NCI-H2227 (cell line): ENCODE results near the gene FOXP1.

Experiments
- DNase-seq: peaks from one replicate; lab custom pipeline; 2025; ENCODE audit not compliant: unreplicated experiment; lab: John Stamatoyannopoulos, UW

Gene FOXP1

DNA sequence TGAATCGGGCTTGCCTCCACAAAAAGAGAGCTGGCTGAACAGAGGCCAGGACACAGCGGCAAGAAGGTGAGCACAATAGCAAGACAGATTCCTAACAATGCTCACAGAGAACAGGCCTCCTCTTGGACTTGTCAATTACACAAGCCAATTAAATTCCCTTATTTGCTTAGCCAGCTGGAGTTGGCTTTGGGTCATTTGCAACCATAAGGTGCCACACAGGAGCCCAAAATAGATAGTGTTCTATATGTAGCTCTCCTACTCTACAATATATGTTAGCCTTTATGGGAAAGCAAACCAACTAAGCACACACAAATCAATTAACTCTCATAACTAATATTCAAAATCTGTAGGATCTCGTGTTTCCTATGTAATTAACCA lies 335.6 kb downstream of the FOXP1 start:
- DNase-seq, result no peak

DNA sequence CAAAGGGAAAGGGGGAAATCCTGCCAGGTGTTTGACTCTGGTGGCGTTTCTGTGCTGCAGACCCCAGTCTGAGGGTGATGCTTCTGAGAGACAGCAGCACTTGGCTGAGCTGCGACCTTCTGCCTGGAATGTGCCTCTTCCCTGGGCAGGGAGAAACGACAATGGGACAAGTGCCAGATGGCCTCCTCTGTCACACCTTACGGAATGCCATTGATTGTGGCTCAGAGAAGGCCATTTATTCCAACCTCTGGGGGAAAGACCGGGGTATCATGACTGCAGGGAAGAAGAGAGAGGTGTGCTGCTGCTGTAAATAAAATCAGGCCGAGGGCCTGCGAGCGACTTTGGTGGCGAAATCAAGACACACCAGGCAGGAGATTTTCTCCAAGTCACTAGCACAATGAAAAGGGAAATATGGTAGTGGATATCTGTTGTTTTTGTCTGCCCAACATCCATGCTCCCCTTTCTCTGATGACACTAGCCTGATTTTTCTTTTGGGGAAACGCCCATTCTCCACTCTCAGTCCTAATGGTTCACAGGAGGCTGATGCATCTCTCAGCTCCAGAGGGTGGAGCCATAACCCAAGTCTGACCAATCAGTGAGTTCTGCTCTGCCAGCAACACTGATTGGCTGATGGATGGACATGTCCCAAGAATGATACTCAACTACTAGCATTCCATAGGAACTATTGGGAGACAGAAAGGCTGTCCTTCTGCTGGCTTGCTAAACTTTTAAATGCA lies 336.1 kb downstream of the FOXP1 start:
- DNase-seq, result no peak

GRCh38 chr3:71245971-71246880 lies 337.3 kb downstream of the FOXP1 start:
- DNase-seq, result no peak

DNA sequence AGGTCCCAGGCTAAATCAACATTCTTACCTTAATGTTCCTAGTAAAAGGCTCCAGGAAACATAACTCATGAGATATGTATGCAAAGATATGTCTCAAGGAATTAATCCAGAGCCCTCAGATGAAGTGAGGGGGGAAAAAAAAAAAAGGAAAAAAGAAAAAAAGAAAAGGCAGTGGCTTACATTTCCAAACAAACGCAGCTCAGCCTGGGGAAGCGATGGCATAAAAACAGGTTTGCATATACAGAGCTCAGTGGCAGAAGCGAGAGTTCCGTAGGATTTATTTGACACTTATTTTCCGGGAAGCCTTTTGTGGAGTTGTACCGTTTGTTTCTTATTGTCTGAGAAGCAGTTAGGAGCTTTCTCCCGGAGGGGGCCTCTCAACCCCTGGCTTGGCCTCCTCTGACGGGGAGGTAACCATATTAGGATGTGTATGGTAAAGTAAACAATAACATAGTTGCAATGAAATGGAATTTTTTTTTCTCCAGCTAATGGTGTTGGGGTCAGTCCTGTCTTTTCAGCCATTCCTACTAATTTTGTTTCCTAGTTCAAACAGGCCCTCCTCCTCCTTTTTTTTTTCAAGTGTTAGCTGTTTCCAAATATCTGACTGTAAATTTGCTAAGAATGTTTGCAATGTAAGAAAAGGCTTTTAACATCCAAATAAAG lies 338.6 kb downstream of the FOXP1 start:
- DNase-seq, result no peak

GRCh38 chr3:71244153-71244825 lies 339.2 kb downstream of the FOXP1 start:
- DNase-seq, result no peak

GRCh38 chr3:71243229-71243628 lies 340.3 kb downstream of the FOXP1 start:
- no peak for DNase-seq

- no peak for DNase-seq
These were observed 341.5 kb downstream of the FOXP1 start for GRCh38 chr3:71241981-71242560.

GRCh38 chr3:71241246-71241901 lies 342.2 kb downstream of the FOXP1 start:
- DNase-seq, result no peak

GRCh38 chr3:71240034-71240433 lies 343.5 kb downstream of the FOXP1 start:
- DNase-seq, result no peak

DNA sequence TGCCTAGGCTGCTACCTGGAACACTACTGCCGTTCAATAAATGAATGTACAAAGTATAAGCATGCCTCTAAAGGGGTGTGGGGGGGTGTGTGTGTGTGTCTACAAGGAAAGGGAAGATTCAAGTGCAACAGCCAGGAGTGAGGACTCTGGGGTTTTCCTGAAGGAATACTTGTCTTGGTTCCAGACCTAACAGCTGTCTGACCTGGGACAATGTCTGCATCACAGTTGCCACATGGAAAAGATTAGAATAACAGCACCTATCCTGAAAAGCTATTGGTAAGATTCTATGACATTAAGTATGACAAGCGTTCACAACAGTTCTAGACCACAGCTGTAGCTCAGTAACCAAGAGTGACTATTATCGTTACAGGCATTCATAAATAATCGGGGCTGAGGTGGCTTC lies 345.2 kb downstream of the FOXP1 start:
- DNase-seq, result no peak

DNA sequence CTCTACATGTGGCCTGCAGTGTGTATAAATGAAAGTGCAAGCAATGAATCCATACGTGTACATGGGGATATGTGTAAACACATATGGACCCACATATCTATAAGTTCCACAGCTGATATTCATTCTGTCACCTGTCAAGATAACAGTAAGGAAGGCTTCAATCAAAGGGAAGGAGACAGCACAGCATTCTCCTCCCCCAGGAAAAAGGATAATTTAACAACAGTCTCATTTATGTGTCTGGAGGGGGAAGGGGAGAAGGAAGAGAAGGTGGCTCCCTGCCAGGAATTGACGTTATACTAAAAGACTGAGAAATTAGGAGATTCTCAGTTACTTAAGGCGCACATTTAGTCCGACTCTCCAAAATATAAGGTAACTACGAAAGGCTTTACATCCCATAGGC lies 345.9 kb downstream of the FOXP1 start:
- DNase-seq, result no peak

DNA sequence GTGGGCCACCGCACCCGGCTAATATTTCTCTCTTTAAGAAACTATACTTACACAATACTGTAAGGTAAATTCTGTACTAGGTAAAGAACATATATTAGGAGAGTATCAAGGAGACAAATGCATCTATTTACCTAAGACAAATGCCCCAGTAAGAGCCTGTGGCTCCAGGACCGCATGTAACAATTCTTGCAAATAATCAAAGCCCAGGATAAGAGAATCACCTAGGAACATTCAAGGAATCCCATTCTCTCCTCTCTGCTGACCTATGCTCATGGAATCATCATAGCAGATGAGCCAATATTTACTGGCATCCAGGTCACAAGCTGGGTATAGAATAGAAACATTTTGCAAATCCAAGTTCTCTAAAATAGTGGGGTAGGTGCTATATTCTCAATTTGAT lies 347.7 kb downstream of the FOXP1 start:
- no peak for DNase-seq

DNA sequence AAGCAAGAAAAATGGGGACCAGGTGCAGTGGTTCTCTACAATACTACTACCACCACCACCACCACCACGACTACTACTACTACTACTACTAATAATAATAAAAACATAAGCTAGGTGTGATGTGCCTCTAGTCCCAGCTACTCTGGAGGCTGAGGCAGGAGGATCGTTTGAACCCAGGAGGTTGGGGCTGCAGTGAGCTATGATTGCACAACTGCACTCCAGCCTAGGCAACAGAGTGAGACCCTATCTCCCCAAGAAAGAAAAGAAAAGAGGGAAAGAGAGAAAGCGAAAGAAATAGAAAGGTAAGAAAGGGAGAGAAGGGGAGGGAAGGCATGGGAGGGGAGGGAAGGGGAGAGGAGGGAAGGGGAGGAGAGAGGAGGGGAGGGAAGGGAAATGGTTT lies 350.6 kb downstream of the FOXP1 start:
- no peak for DNase-seq

DNA sequence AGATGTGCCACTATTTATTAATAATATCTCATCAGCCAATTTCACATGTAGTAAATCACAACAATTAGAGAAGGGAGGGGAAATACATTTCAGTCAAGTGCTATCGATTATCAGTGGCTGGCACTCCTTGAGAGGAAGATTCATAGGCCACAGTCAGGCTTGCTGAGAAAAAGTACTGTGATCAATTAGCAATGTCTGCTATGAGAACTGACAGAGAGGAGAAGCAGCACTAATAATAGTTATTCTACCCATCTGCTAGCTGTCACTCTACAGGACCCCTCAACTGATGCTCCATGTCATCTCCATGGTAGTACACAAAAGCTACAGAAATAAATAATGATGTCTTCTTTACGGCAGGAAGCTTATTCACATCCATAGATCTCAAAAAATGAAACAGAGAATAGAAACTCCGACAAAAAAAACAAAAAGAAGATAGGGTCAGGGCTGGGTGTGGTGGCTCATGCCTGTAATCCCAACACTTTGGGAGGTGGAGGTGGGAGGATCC lies 351.3 kb downstream of the FOXP1 start:
- no peak for DNase-seq

- DNase-seq, result no peak
These were observed 351.8 kb downstream of the FOXP1 start for GRCh38 chr3:71231680-71232079.

DNA sequence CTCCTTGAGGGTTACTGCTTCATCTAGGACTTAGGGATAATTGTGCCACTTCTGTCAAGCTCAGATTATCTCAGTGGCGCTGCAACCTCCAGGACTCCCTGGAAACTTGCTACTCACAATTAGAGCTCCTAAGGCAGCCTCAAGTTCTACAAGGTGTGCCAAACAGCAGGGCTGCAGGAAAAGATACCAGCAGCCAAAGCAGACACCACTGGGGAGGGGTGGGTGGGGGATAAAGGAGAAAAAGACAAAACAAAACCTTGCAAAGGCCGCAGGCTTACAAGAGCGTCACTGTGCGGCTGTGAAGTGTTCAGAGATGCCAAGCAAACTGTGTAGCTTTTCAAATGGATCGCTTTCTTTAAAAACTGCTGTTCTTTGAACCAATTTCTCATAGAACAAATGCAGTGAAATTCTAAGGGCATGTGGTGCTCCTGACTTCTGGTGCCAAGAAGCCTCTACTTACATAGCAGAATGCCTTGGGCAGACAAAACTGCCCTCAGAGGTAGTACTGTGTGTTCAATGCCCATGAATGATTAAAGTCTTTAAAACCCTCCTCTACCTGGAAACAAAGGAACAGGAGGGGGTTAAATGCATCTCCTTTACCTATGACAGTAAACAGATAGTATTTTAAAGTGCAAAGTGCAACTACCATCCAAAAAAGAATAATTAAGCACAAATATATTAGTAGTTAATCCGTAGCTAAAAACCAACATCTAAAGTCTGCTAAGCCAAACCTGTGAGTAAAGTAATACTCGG lies 353.4 kb downstream of the FOXP1 start:
- no peak for DNase-seq

DNA sequence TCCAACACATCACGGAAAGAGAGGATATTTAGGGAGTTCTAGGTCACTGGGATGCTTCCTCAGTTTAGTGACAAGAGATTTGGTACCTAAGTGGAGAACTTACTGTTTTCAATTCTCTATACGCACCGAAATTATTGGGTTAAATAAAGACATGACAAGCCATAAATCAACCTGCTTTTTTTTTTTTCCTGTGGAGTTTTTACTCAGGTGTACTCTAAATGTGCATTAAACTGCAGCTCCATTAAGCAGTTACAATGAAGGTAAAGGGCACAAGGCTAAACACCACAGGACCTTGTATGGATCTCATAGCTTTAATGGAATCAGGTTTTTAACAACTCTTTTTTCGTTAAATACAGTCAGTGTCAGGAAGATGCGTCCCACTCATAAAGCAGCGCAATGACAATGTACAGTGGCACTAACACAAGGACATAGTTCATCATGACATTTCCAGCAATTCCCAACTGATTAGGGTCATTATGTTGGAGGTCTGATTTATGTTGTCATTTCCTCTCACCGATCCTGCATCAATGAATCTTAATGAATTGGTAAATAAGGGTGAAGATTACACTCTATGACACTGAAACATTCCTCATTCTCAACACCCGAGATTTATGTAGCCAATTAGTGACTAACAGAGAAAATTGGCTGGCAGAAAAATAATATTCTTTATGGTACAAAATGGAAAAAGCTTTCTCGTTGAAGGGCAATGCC lies 355.2 kb downstream of the FOXP1 start:
- DNase-seq, result no peak

GRCh38 chr3:71227270-71227661 lies 356.3 kb downstream of the FOXP1 start:
- no peak for DNase-seq
